Peyer's patch (tissue), 4 donors: ENCODE data around the gene MRPS5.

ENCODE experiments used
- POLR2A ChIP-seq, 2 donors: fragments of 450-650 bp; IDR thresholded peaks; one replicate each; pipeline ENCODE4 v1.5.1; 2017; ENCODE audit warnings: antibody characterized with exemption in 2 of 2, mild to moderate bottlenecking in 2 of 2, moderate library complexity in 2 of 2
- TF ChIP-seq, protein P1 (sequence below), 6 experiments: fragments of 450-650 bp in 4 of 6; fragments of 200-600 bp in 2 of 6; sonication (generic) in 1 of 6; IDR thresholded peaks; one replicate each; pipeline ENCODE4 v1.5.1; 2017 to 2019; ENCODE audit warnings: antibody characterized with exemption in 6 of 6, mild to moderate bottlenecking in 3 of 6, moderate library complexity in 1 of 6

DNA sequence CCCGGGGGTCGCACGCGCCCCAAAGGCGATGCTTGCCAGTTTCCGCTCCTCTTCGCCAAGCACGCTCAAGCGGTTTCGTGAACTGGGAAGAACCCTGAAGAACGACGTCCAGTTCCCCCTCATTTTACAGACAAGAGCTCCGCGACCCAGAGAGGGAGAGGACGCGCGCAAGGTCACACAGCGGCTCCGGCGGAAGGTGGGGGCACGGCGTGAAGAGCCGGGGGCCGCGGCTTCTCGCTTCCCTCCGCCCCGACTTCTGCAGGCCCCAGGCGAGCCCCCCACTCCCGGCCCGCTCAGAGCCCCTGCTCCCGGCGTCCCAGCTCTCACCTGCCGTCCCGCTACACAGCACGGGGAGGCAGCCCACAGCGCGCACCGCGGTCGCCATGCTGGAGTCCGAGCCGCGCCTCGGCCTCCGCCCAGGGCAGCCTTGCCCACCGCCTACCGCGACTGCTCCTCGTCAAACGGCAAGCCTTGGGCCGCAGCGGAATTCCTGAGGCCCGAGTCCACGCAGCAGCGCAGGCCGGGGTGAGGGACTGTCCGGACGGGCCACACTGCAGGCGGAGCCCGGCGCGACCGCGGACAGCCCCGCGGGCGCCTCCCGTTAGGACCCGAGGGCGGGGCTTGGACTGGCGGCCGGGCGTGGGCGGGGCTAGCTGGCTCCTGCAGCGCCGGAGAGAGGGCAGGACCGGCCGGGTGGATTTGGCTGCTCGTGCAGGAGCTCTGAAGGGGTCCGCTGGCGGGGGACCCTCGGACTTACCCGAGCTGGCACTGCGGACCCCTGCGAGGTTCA is at the start of gene MRPS5:
- TF ChIP-seq, protein P1, sequence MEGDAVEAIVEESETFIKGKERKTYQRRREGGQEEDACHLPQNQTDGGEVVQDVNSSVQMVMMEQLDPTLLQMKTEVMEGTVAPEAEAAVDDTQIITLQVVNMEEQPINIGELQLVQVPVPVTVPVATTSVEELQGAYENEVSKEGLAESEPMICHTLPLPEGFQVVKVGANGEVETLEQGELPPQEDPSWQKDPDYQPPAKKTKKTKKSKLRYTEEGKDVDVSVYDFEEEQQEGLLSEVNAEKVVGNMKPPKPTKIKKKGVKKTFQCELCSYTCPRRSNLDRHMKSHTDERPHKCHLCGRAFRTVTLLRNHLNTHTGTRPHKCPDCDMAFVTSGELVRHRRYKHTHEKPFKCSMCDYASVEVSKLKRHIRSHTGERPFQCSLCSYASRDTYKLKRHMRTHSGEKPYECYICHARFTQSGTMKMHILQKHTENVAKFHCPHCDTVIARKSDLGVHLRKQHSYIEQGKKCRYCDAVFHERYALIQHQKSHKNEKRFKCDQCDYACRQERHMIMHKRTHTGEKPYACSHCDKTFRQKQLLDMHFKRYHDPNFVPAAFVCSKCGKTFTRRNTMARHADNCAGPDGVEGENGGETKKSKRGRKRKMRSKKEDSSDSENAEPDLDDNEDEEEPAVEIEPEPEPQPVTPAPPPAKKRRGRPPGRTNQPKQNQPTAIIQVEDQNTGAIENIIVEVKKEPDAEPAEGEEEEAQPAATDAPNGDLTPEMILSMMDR (IDR thresholded peaks at IDR 0.05) = peak in 2 of 6 experiments; percentile 7 to 31
- TF ChIP-seq POLR2A (IDR thresholded peaks at IDR 0.05) = peak; percentile 52 to 57
